Astrocyte of the spinal cord (primary cell): ENCODE results near the gene KRTAP1-3.

Experiments
- DNase-seq: peaks from one replicate; pipeline ENCODE4 v3.0.0; 2011; ENCODE audit warnings: low read depth, low spot score
- H3K4me3 ChIP-seq: 2 replicates; pipeline ENCODE4 v1.5.1; 2011; ENCODE audit warnings: low read depth, mild to moderate bottlenecking, low read length, moderate library complexity
- in situ Hi-C: cut with HindIII; loops from 2 replicates; pipeline ENCODE4 v1.10.0; 2017; ENCODE audit warnings: low sequenced_read_pairs
- TF ChIP-seq, protein P1 (sequence below): IDR thresholded peaks from 2 replicates; pipeline ENCODE4 v1.5.1; 2012; ENCODE audit warnings: low read depth, mild to moderate bottlenecking, low read length, inconsistent platforms

KRTAP1-3 gene

DNA sequence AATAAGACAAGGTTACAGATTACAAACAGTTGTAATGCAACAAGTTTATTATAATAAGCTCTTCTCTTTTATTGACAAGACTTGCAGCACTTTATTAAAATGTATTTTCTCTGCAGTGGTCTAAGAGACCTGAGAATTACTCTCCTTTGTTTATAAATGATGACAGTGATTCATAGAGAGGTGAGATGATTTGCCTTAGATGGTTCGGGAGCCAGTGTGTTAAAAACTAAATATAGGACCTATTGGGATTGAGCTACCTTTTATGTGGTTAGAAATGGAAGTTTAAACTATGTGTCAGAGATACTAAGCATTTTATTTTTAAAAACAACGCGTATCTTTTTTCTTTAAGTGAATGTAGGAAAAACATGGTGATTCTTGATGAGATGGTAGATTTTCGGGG lies 37.8 kb downstream of the KRTAP1-3 start:
- no peak overlapping the region for H3K4me3 ChIP-seq
- in situ Hi-C loops: no loop called here
- DNase-seq: no peak
- TF ChIP-seq, protein P1, sequence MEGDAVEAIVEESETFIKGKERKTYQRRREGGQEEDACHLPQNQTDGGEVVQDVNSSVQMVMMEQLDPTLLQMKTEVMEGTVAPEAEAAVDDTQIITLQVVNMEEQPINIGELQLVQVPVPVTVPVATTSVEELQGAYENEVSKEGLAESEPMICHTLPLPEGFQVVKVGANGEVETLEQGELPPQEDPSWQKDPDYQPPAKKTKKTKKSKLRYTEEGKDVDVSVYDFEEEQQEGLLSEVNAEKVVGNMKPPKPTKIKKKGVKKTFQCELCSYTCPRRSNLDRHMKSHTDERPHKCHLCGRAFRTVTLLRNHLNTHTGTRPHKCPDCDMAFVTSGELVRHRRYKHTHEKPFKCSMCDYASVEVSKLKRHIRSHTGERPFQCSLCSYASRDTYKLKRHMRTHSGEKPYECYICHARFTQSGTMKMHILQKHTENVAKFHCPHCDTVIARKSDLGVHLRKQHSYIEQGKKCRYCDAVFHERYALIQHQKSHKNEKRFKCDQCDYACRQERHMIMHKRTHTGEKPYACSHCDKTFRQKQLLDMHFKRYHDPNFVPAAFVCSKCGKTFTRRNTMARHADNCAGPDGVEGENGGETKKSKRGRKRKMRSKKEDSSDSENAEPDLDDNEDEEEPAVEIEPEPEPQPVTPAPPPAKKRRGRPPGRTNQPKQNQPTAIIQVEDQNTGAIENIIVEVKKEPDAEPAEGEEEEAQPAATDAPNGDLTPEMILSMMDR: no peak

DNA sequence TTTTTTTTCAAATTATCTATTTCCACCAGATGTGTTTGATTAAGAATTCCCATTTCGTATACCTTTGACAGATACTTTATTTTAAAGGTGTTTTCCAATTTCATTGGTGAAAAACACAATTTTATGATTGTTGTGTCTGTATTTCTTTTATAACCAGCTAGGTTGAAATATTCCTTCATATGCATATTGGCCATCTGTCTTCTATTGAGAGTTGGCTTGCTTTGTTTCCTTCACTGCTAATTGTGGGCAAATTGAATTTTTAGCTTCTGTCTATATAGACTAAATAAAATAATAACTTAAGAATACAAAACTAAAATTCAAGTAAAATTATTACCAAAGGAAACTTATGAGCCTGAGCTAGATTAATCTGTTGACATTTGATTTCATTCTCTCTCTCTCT lies 39.6 kb downstream of the KRTAP1-3 start:
- DNase-seq: no peak
- in situ Hi-C loops: no loop called here
- no peak overlapping the region for H3K4me3 ChIP-seq
- TF ChIP-seq, protein P1: no peak

DNA sequence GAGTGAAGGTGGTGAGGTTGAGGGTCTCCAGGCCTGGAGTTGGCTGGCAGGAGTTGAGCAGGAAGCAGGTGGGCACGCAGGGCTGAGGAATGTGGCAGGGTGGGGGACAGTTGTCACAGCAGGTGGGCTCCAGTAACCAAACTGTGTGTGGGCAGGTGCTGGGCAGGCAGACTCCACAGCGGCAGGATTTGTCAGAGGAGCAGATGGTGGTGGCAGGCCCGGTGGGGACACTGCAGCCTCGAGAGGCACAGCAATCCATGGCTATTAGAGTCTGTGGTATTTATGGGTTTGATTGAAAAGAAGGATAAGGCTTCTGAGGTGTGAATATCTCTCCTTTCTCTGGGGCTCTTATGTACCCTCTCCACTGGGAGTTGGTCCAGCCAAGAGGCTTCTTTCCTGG lies 40.8 kb downstream of the KRTAP1-3 start, which contains the start of gene KRTAP3-3:
Gene KRTAP3-3 (minus strand): TSS at position 326 of the 400 bp plus-strand sequence. CDS start 67 bp downstream, at position 259.
- in situ Hi-C loops: no loop called here
- no peak for DNase-seq
- TF ChIP-seq, protein P1: no peak
- H3K4me3 ChIP-seq: no peak within 1 kb of the TSS

DNA sequence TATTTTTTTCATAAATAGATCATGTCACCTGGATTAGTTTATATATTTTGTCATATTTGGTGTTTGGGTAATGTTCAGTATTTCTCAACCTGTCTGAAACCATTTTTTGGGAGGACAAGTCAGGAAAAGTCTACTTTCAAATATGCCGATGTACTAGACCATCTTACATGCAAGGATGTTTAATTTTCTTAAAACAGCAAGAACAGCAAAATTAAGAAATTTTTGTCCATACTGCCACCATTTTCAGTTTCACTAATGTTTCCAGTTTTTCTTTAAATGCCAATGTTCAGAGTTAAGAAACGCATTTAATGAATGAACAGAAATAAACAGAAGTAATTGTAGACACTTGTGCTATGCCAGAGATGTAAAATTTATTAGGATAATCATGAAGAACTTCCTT lies 41.6 kb downstream of the KRTAP1-3 start:
- in situ Hi-C loops: no loop called here
- TF ChIP-seq, protein P1: no peak
- no peak overlapping the region for H3K4me3 ChIP-seq
- no peak for DNase-seq

DNA sequence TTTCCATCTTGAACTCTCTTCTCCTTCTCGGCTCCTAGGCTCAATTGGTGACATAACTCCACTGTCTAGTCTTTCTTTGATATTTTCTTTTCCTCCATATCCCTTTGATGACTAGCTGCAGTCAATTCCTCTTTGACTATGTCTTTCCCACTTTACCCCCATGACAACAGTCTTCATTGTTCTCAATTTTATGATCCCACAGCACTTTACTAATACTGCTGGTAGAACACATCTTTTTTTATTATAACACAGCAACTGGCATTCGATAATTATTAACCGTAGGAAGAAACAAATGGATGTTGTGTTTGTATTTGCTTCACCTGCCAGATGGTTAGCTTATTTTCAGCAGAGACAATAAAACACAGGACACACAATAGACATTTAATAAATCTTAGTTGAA lies 42.0 kb downstream of the KRTAP1-3 start:
- DNase-seq: no peak
- in situ Hi-C loops: no loop called here
- no peak overlapping the region for H3K4me3 ChIP-seq

DNA sequence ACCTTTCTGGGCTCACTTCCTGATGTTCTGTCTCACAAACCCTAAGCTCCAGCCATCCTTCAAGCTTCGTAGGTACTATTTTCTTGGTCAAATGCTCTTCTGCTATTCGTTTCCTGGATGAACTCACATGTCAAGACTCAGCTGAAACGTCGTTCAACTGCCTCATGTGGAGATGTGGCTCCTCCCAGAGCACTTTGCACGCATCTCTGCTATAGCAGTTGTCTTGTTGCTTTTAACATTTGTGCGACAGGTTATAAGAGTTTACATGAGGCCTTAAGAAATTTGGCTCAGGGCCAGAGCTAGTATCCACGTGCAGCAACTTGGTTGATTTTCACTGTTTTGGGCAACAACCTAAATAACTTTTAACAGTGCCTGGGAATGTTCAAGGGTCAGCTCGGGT lies 47.8 kb downstream of the KRTAP1-3 start:
- in situ Hi-C loops: no loop called here
- TF ChIP-seq, protein P1: no peak
- no peak overlapping the region for H3K4me3 ChIP-seq
- no peak for DNase-seq

More for the DNA sequence above, 42.0 kb downstream of the KRTAP1-3 start:
- TF ChIP-seq, protein P1: no peak

DNA sequence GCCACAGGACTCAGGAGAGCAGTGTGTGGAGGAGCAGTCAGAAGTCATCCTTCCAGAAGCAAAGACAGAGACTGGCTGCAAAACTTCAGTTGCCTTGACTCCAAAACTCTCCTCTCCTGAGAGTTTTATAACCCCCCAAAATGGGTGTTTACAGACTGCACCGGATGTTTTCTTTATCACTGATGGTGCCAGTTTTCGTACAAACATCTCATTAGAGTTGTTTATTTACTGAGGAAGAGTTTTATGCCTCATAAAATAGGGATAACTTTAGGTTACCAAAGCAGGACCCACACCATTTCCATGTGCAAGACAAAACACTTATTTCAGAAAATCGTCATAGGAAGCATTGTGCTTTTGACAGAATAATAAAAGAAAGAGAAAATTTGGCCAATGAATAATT lies 50.4 kb downstream of the KRTAP1-3 start, which contains the start of gene KRT40:
Gene KRT40 (minus strand): TSS at position 101 of the 400 bp plus-strand sequence. CDS start 53 bp downstream, at position 48.
- no peak within 1 kb of the TSS for H3K4me3 ChIP-seq
- TF ChIP-seq, protein P1: no peak
- no peak for DNase-seq
- in situ Hi-C loops: no loop called here
